ENCODE measurements around the gene TNFAIP2. TPM values are rescaled to one million over a fixed set of nuclear protein-coding genes. Genes with fewer than 3 reads are reported as not detected.
A peak's percentile ranks its signal among the peaks of the same experiment; 100 is the strongest.

Gene TNFAIP2
- total and polyA plus RNA-seq, 2 of the 4 experiments (the other 2 are of a cell fraction): 6.3 to 9.6 TPM

GRCh38 chr14:103179094-103179493, 55.8 kb downstream of the TNFAIP2 start:
- H2BK15ac ChIP-seq (ENCODE audit: low read depth, low read length): no peak overlapping the region
- no peak overlapping the region for H2BK20ac ChIP-seq (ENCODE audit: low read depth, low read length)
- H3K4me2 ChIP-seq (ENCODE audit: low read depth, low read length): no peak overlapping the region
- intact Hi-C loops (cut with micrococcal nuclease) (no loop called here), in situ Hi-C loops (cut with MboI; ENCODE audit: low sequenced_read_pairs) (no loop called here), dilution Hi-C loops (cut with HindIII; ENCODE audit: low sequenced_read_pairs, unreplicated experiment) (no loop called here)
- POLR2A ChIA-PET (ENCODE audit: unreplicated experiment): no interaction called here
- no peak overlapping the region for H3K4me3 ChIP-seq (ENCODE audit: insufficient read depth, low read depth, low read length)
- peaks cover 22% of the 10 kb centered on the region for H3K27me3 ChIP-seq (ENCODE audit: control insufficient read depth, insufficient read depth, low read length)
- no peak overlapping the region for H3K27ac ChIP-seq (ENCODE audit: insufficient read depth, low read length)
- 26% methylated on average over 3 of the region's 5 CpGs; no CpG with 5 or more reads in 1 of the 2 experiments for WGBS, 2 experiments (ENCODE audit: extremely low coverage in 2 of 2, insufficient read length in 1 of 2)
- H3K9me3 ChIP-seq (ENCODE audit: control insufficient read depth, insufficient read depth, low read length): peaks cover 5% of the 10 kb centered on the region
- no peak overlapping the region for H4K5ac ChIP-seq (ENCODE audit: low read depth, low read length)
- H3K56ac ChIP-seq (ENCODE audit: extremely low read depth, insufficient read depth, low read length): no peak overlapping the region; the same call in 1 of the 2 replicates
- H3K14ac ChIP-seq (replicated peaks; ENCODE audit: low read depth, low read length): no peak overlapping the region; the same call in 1 of the 2 replicates
- no peak overlapping the region for H3K18ac ChIP-seq (ENCODE audit: low read depth, low read length)
- no peak overlapping the region for H4K8ac ChIP-seq (ENCODE audit: low read depth in 2 of 2, low read length in 2 of 2)
- H3K4me1 ChIP-seq (ENCODE audit: control insufficient read depth, insufficient read depth, low read length): no peaks in the 10 kb centered on the region
- H2AFZ ChIP-seq (replicated peaks; ENCODE audit: low read length, poor library complexity): peak overlapping the region; percentile 23
- no peaks in the 10 kb centered on the region for H3K9me1 ChIP-seq (ENCODE audit: insufficient read depth, low read length)
- no peak overlapping the region for H2BK5ac ChIP-seq (ENCODE audit: low read depth, low read length, poor library complexity, severe bottlenecking)
- TF ChIP-seq BHLHE40 (IDR thresholded peaks at IDR 0.05; ENCODE audit: low read depth, low read length): no peak
- no peak overlapping the region for H2BK120ac ChIP-seq (ENCODE audit: low read depth, low read length)
- H2AK9ac ChIP-seq (replicated peaks; ENCODE audit: low read depth, low read length, poor library complexity): no peak overlapping the region
- H3K9ac ChIP-seq (ENCODE audit: low read depth, low read length): no peak overlapping the region
- H3K23ac ChIP-seq (ENCODE audit: low read depth, low read length): no peak overlapping the region
- no peaks in the 10 kb centered on the region for H3K79me1 ChIP-seq (ENCODE audit: low read depth in 1 of 2, low read length in 2 of 2)
- no peak overlapping the region for H4K91ac ChIP-seq (ENCODE audit: insufficient read depth, low read depth, low read length)
- H3K4ac ChIP-seq (ENCODE audit: low read depth, low read length): no peak overlapping the region
- no peaks in the 10 kb centered on the region for H4K20me1 ChIP-seq (ENCODE audit: insufficient read depth, low read length)
- H3K36me3 ChIP-seq (ENCODE audit: control insufficient read depth, insufficient read depth, low read length): no peaks in the 10 kb centered on the region
- no peak overlapping the region for H2AK5ac ChIP-seq (ENCODE audit: low read depth, low read length)
- BruUV-seq (replicated peaks): no TSS peak
- CTCF ChIA-PET: no interaction called here
- ATAC-seq (ENCODE audit: low read depth) (no peak), DNase-seq (no peak)

All from IMR-90 (cell line).